PFSK-1 (cell line): ENCODE results near the gene LRFN2. TPM values are rescaled to one million over a fixed set of nuclear protein-coding genes. Genes with fewer than 3 reads are reported as not detected.

Experiments
- FOXP2 ChIP-seq: optimal IDR thresholded peaks from 2 replicates; pipeline ENCODE3; 2011; ENCODE audit warnings: borderline replicate concordance, control low read depth, inconsistent platforms; ENCODE audit not compliant: insufficient read depth; ENCODE audit errors: extremely low read length, extremely low read depth
- POLR2AphosphoS5 ChIP-seq: IDR thresholded peaks from 2 replicates; pipeline ENCODE4 v1.6.1; 2012; ENCODE audit warnings: low read depth, mild to moderate bottlenecking, control low read depth, low read length, moderate library complexity
- SIN3A ChIP-seq: IDR thresholded peaks from 2 replicates; pipeline ENCODE4 v1.6.1; 2012; ENCODE audit warnings: mild to moderate bottlenecking, low read length, moderate library complexity, borderline replicate concordance; ENCODE audit not compliant: insufficient read depth
- TAF1 ChIP-seq: IDR thresholded peaks from 2 replicates; pipeline ENCODE4 v1.6.1; 2012; ENCODE audit warnings: low read length, control low read depth, borderline replicate concordance; ENCODE audit not compliant: insufficient read depth
- polyA plus RNA-seq: library from polyadenylated mRNA; unstranded; fragments of >200 nt; gene quantifications from one replicate; pipeline ENCODE4 v1.2.1, GENCODE V29; 2012; ENCODE audit warnings: low read depth, missing spikeins; ENCODE audit not compliant: insufficient read length
- TF ChIP-seq, protein P1 (sequence below), 2 experiments: IDR thresholded peaks; 2 replicates each; pipeline versions ENCODE4 v1.6.1 to v1.8.0; 2011 to 2012; ENCODE audit warnings: low read depth in 2 of 2, low read length in 2 of 2, control low read depth in 1 of 2, inconsistent platforms in 1 of 2, mild to moderate bottlenecking in 1 of 2, moderate library complexity in 1 of 2; ENCODE audit not compliant: insufficient read depth in 1 of 2

LRFN2 gene
- 0.53 TPM for polyA plus RNA-seq

DNA sequence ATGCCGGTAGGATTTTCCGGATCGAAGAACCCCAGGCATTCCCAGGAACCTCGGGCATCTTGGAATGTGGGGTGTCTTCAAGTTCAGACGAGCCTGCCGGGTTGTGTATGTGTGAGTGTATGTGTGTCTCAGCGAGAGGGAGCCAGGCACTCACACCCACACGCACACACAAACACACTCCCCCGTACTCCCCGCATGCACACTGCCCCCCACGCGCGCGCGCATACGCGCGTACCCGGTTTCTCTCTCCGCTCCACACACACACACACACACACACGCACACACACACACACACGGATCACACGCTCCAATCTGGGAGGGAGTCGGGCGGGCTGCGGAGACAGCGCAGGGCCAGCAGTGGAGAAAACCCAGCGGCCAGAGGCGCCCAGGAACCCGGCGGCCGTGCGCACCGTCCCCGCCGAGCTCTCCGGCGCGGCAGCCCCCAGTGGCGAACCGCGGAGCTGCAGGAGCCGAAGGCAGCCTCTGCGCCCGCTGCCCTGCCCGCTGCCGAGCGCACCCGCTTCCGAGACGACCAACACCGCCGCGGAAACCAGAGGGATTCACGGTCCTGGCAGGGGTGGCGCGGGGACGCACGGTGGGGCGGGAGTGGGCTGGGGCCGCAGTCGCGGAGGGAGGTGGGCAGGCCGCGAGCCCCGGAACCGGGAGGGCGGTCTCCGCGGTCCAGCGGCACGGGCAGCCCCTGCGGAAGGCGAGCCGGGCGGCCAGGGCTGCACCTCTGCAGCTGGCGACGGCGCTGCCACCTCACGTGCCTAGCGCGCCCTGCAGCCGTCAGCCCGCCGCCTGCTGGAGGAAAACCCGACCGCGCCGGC is at the start of gene LRFN2:
Gene LRFN2, minus strand, starts transcription at position 125 of the 830 bp plus-strand sequence.
- no peak for TF ChIP-seq POLR2AphosphoS5
- no peak for TF ChIP-seq TAF1
- TF ChIP-seq FOXP2: no peak
- TF ChIP-seq, protein P1, sequence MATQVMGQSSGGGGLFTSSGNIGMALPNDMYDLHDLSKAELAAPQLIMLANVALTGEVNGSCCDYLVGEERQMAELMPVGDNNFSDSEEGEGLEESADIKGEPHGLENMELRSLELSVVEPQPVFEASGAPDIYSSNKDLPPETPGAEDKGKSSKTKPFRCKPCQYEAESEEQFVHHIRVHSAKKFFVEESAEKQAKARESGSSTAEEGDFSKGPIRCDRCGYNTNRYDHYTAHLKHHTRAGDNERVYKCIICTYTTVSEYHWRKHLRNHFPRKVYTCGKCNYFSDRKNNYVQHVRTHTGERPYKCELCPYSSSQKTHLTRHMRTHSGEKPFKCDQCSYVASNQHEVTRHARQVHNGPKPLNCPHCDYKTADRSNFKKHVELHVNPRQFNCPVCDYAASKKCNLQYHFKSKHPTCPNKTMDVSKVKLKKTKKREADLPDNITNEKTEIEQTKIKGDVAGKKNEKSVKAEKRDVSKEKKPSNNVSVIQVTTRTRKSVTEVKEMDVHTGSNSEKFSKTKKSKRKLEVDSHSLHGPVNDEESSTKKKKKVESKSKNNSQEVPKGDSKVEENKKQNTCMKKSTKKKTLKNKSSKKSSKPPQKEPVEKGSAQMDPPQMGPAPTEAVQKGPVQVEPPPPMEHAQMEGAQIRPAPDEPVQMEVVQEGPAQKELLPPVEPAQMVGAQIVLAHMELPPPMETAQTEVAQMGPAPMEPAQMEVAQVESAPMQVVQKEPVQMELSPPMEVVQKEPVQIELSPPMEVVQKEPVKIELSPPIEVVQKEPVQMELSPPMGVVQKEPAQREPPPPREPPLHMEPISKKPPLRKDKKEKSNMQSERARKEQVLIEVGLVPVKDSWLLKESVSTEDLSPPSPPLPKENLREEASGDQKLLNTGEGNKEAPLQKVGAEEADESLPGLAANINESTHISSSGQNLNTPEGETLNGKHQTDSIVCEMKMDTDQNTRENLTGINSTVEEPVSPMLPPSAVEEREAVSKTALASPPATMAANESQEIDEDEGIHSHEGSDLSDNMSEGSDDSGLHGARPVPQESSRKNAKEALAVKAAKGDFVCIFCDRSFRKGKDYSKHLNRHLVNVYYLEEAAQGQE (IDR thresholded peaks at IDR 0.05; ENCODE audit: insufficient read depth in 1 of 2, low read depth in 2 of 2, low read length in 2 of 2): no peak
- TF ChIP-seq SIN3A: no peak

DNA sequence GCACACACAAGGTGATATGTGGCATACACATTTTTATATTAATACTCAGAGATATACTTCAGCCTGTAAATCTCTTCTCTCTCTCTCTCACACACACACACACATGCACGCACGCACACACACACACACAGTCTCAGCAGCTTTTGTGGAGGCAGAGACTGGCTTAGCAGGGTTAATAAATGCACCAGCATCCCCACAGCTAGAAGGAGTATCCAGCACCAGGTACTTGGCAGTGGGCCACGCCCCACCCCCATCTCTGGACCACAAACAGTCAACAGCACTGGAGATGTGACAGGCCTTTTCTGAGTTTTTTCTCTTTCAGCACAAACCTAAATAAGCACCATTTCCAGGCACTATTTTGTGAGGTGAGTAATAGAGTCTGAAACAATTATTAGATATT is 47.3 kb upstream of the LRFN2 start:
- TF ChIP-seq FOXP2 (no peak), SIN3A (no peak), POLR2AphosphoS5 (no peak)
- TF ChIP-seq, protein P1 (IDR thresholded peaks at IDR 0.05; ENCODE audit: insufficient read depth in 1 of 2, low read depth in 2 of 2, low read length in 2 of 2): no peak

DNA sequence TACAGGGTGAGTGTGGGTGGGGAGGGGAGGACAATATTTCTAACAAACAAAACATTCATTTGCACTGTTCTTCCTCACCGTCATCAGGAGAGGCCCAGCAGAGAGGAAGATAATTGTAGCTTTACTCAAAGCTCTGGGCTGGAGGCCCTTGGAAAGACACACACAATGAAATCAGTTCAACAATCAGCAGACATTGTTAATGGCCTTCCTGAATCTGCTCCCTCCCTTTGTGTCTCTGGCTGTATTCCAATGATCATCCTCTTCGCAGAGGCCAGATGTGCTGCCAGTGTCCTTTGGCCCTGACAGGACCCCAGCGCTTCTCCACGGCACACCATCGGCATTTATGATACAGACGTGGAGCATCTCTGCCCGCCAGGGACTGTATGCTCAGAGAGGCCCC is 44.6 kb upstream of the LRFN2 start:
- TF ChIP-seq TAF1: no peak
- no peak for TF ChIP-seq POLR2AphosphoS5
- no peak for TF ChIP-seq FOXP2
- TF ChIP-seq SIN3A: no peak
- TF ChIP-seq, protein P1 (IDR thresholded peaks at IDR 0.05; ENCODE audit: insufficient read depth in 1 of 2, low read depth in 2 of 2, low read length in 2 of 2): no peak

DNA sequence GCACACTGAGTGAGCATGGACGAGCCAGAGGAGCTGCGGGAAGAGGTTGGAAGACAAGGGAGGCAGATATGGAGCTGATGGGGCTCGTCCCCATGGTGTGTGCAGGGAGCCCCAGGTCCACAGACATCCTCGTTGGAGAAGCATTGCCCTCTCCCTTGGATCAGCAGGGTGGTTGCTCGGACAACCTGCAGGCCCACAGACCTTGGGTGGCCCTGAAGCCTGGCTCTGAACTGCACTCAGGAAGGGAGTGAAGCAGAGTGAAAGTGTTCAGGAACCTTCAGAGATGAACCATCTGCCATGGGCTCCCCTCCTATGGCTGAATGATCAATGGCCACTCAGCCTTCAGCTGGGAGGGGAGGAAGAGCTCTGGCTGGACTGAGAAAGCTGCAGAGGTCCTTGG is 43.3 kb upstream of the LRFN2 start:
- TF ChIP-seq FOXP2 (no peak), TAF1 (no peak), SIN3A (no peak), POLR2AphosphoS5 (no peak)
- TF ChIP-seq, protein P1 (IDR thresholded peaks at IDR 0.05; ENCODE audit: insufficient read depth in 1 of 2, low read depth in 2 of 2, low read length in 2 of 2): no peak
